IMR-90 (cell line): ENCODE data around the gene ZFP36. TPM values are rescaled to one million over a fixed set of nuclear protein-coding genes. Genes with fewer than 3 reads are reported as not detected.

Source experiments
- ATAC-seq: fragments of 200-7000 bp; cut with Tn5 transposase; 2 replicates; pipeline ENCODE4 v1.9.1; 2020; ENCODE audit warnings: low read depth, mild to moderate bottlenecking, moderate library complexity
- BruUV-seq: library from RNA; stranded (reverse); fragments of 400-500 nt; replicated peaks from 2 replicates; lab custom pipeline; 2021; lab: Mats Ljungman, UMichigan
- CTCF ChIA-PET: fragments of 300-600 bp; formaldehyde crosslinking; extraction: SDS; loops from one replicate; lab custom pipeline; 2021; ENCODE audit warnings: antibody characterized with exemption; lab: Yijun Ruan, JAX
- POLR2A ChIA-PET: fragments of 300-600 bp; sonication (Branson Sonifier 250); formaldehyde crosslinking; loops from one replicate; lab custom pipeline; 2022; ENCODE audit warnings: antibody characterized with exemption; ENCODE audit not compliant: unreplicated experiment; lab: Charles Lee
- DNase-seq: peaks from one replicate; pipeline ENCODE4 v3.0.0; 2013
- H2AFZ ChIP-seq: replicated peaks from 2 replicates; pipeline ENCODE3; 2013; ENCODE audit warnings: low read length, mild to moderate bottlenecking; ENCODE audit not compliant: poor library complexity
- H2AK5ac ChIP-seq: 2 replicates; pipeline ENCODE4 v1.6.1; 2013; ENCODE audit warnings: low read depth, low read length, inconsistent platforms
- H2AK9ac ChIP-seq: replicated peaks from 2 replicates; pipeline ENCODE3; 2013; ENCODE audit warnings: mild to moderate bottlenecking, low read depth, low read length, moderate library complexity; ENCODE audit not compliant: poor library complexity
- H2BK120ac ChIP-seq: 2 replicates; pipeline ENCODE4 v1.6.1; 2013; ENCODE audit warnings: low read depth, low read length, inconsistent platforms
- H2BK15ac ChIP-seq: 3 replicates; pipeline ENCODE4 v1.6.1; 2013; ENCODE audit warnings: low read depth, low read length, inconsistent platforms
- H2BK20ac ChIP-seq: 2 replicates; pipeline ENCODE4 v1.6.1; 2013; ENCODE audit warnings: low read depth, mild to moderate bottlenecking, inconsistent platforms, low read length, moderate library complexity
- H2BK5ac ChIP-seq: 2 replicates; pipeline ENCODE4 v1.6.1; 2013; ENCODE audit warnings: mild to moderate bottlenecking, low read depth, low read length, inconsistent platforms; ENCODE audit not compliant: poor library complexity, severe bottlenecking
- H3K14ac ChIP-seq: replicated peaks from 2 replicates; pipeline ENCODE4 v1.6.1; 2013; ENCODE audit warnings: low read depth, low read length, inconsistent platforms
- H3K18ac ChIP-seq: 2 replicates; pipeline ENCODE4 v1.6.1; 2013; ENCODE audit warnings: low read depth, low read length, control low read depth
- H3K23ac ChIP-seq: 2 replicates; pipeline ENCODE4 v1.6.1; 2013; ENCODE audit warnings: low read depth, low read length, inconsistent platforms
- H3K27ac ChIP-seq: 2 replicates; pipeline ENCODE4 v1.5.1; 2013; ENCODE audit warnings: mild to moderate bottlenecking, control low read depth, low read length; ENCODE audit not compliant: insufficient read depth
- H3K27me3 ChIP-seq: 2 replicates; pipeline ENCODE4 v1.6.1; 2013; ENCODE audit warnings: low read length; ENCODE audit not compliant: control insufficient read depth, insufficient read depth
- H3K36me3 ChIP-seq: 2 replicates; pipeline ENCODE4 v1.6.1; 2013; ENCODE audit warnings: low read length, mixed read lengths; ENCODE audit not compliant: control insufficient read depth, insufficient read depth
- H3K4ac ChIP-seq: 2 replicates; pipeline ENCODE4 v1.6.1; 2013; ENCODE audit warnings: low read depth, low read length, inconsistent platforms
- H3K4me1 ChIP-seq: 2 replicates; pipeline ENCODE4 v1.6.1; 2013; ENCODE audit warnings: low read length, mixed read lengths; ENCODE audit not compliant: control insufficient read depth, insufficient read depth
- H3K4me2 ChIP-seq: 2 replicates; pipeline ENCODE4 v1.6.1; 2013; ENCODE audit warnings: low read depth, mild to moderate bottlenecking, control low read depth, low read length, moderate library complexity
- H3K4me3 ChIP-seq: 2 replicates; pipeline ENCODE4 v1.5.1; 2013; ENCODE audit warnings: low read depth, mild to moderate bottlenecking, control low read depth, low read length, moderate library complexity; ENCODE audit not compliant: insufficient read depth
- H3K56ac ChIP-seq: 2 replicates; pipeline ENCODE4 v1.6.1; 2013; ENCODE audit warnings: low read length, inconsistent platforms; ENCODE audit not compliant: insufficient read depth; ENCODE audit errors: extremely low read depth
- H3K79me1 ChIP-seq, 2 experiments: 2 replicates each; pipeline ENCODE4 v1.6.1; 2013; ENCODE audit warnings: low read length in 2 of 2, inconsistent platforms in 1 of 2, low read depth in 1 of 2
- H3K9ac ChIP-seq: 2 replicates; pipeline ENCODE4 v1.6.1; 2013; ENCODE audit warnings: low read depth, low read length, control low read depth
- H3K9me1 ChIP-seq: 2 replicates; pipeline ENCODE4 v1.6.1; 2013; ENCODE audit warnings: low read length, inconsistent platforms; ENCODE audit not compliant: insufficient read depth
- H3K9me3 ChIP-seq: 2 replicates; pipeline ENCODE4 v1.6.1; 2013; ENCODE audit warnings: low read length; ENCODE audit not compliant: control insufficient read depth, insufficient read depth
- H4K20me1 ChIP-seq: 2 replicates; pipeline ENCODE4 v1.6.1; 2013; ENCODE audit warnings: low read length, inconsistent platforms; ENCODE audit not compliant: insufficient read depth
- H4K5ac ChIP-seq: 2 replicates; pipeline ENCODE4 v1.6.1; 2013; ENCODE audit warnings: mild to moderate bottlenecking, low read depth, low read length, control low read depth
- H4K8ac ChIP-seq, 2 experiments: 2 replicates each; pipeline ENCODE4 v1.6.1; 2013; ENCODE audit warnings: low read depth in 2 of 2, low read length in 2 of 2, control low read depth in 1 of 2, inconsistent platforms in 1 of 2
- H4K91ac ChIP-seq: 2 replicates; pipeline ENCODE4 v1.6.1; 2013; ENCODE audit warnings: low read depth, low read length, inconsistent platforms; ENCODE audit not compliant: insufficient read depth
- BHLHE40 ChIP-seq: fragments of 150-350 bp; IDR thresholded peaks from 2 replicates; pipeline ENCODE4 v1.6.1; 2016; ENCODE audit warnings: mild to moderate bottlenecking, low read depth, low read length
- CHD1 ChIP-seq: IDR thresholded peaks from 2 replicates; pipeline ENCODE4 v1.6.1; 2012; ENCODE audit warnings: low read depth, low read length, improper control_type of control experiment
- ELK1 ChIP-seq: fragments of 150-350 bp; IDR thresholded peaks from 2 replicates; pipeline ENCODE4 v1.6.1; 2016; ENCODE audit warnings: low read depth, mild to moderate bottlenecking, low read length, moderate library complexity, borderline replicate concordance
- RCOR1 ChIP-seq: IDR thresholded peaks from 2 replicates; pipeline ENCODE4 v1.6.1; 2012; ENCODE audit warnings: mild to moderate bottlenecking, low read length, improper control_type of control experiment; ENCODE audit not compliant: insufficient replicate concordance
- WGBS, 2 experiments: methylation state at CpG; one replicate each; pipeline versions ENCODE4 v1.1.5 to v1.1.7; 2013; ENCODE audit warnings: missing lambda C conversion rate in 2 of 2; ENCODE audit not compliant: insufficient read length in 1 of 2; ENCODE audit errors: extremely low coverage in 2 of 2; 5-methylcytosine and 5-hydroxymethylcytosine counted together
- dilution Hi-C: fragments of 300-500 bp; cut with HindIII; formaldehyde crosslinking; loops from one replicate; pipeline ENCODE4 v1.14.3; 2018; ENCODE audit warnings: low sequenced_read_pairs; ENCODE audit not compliant: unreplicated experiment
- in situ Hi-C: fragments of 300-500 bp; cut with MboI; formaldehyde crosslinking; loops from 3 replicates; pipeline ENCODE4 v1.14.3; 2019; ENCODE audit warnings: low sequenced_read_pairs, inconsistent platforms, mixed read lengths
- intact Hi-C: fragments of 100-400 bp; cut with micrococcal nuclease; formaldehyde crosslinking; loops from 2 replicates; pipeline ENCODE4 v1.10.0; 2022
- polyA plus RNA-seq, 3 experiments: library from polyadenylated mRNA; depleted of rRNA; stranded (reverse); fragments of >200 nt; gene quantifications; 2 replicates each; pipeline ENCODE4 v1.2.3, GENCODE V29; 2012; ENCODE audit warnings: low replicate concordance in 1 of 3
- total RNA-seq: library from RNA; depleted of rRNA; stranded (reverse); fragments of >200 nt; gene quantifications from 2 replicates; pipeline ENCODE4 v1.2.3, GENCODE V29; 2012
- TF ChIP-seq, protein P1 (sequence below): conservative IDR thresholded peaks from 2 replicates; pipeline ENCODE4 v1.5.1; 2012; ENCODE audit warnings: mild to moderate bottlenecking, low read depth, low read length, improper control_type of control experiment

The ZFP36 gene
- total and polyA plus RNA-seq, 2 of the 4 experiments (the other 2 are of a cell fraction) = 1.4 to 45.0 TPM

DNA sequence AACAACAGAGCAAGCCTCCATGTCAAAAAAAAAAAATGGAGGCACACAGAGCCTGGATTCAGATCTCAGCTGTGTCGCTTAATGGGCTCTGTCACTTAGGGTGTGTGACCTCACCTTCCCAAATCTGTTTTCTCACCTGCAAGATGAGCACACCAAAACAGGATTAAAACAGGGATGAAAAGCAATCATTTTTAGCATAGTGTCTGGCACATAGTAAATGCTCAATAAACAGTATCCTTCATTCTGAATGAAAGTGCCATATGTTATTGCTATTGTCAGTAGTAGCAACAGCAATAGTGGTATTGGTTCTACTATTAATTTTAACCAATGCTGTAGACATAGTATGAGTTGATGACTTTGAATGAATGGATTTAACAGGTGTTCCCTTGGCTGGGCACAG, 41.1 kb upstream of the ZFP36 start:
- Histone ChIP-seq H3K9me1 (peaks cover 22% of the 10 kb centered on the region), H3K14ac (no peak overlapping the region), H3K4ac (no peak overlapping the region), H3K36me3 (peaks cover 28% of the 10 kb centered on the region), H4K91ac (no peak overlapping the region), H2BK20ac (no peak overlapping the region), H4K5ac (no peak overlapping the region), H3K9me3 (no peaks in the 10 kb centered on the region), H2BK120ac (no peak overlapping the region), H3K4me3 (no peak overlapping the region), H3K27ac (no peak overlapping the region), H3K27me3 (no peaks in the 10 kb centered on the region), H3K56ac (no peak overlapping the region), H2AK5ac (no peak overlapping the region), H2AFZ (no peak overlapping the region), H4K8ac (no peak overlapping the region), H3K9ac (no peak overlapping the region), H3K23ac (no peak overlapping the region), H2AK9ac (no peak overlapping the region), H2BK15ac (no peak overlapping the region), H3K79me1 (peaks cover 21 to 66% of the 10 kb centered on the region in 2 experiments), H4K20me1 (peaks cover 15% of the 10 kb centered on the region; the same call in 1 of the 2 replicates), H3K4me1 (peaks cover 25% of the 10 kb centered on the region), H3K18ac (no peak overlapping the region), H3K4me2 (no peak overlapping the region), H2BK5ac (no peak overlapping the region)
- ChIA-PET CTCF (no interaction called here), POLR2A (no interaction called here)
- dilution Hi-C loops = no loop called here
- DNase-seq = no peak
- no peak for ATAC-seq
- intact Hi-C loops = no loop called here
- BruUV-seq = no TSS peak
- WGBS, 2 experiments = no CpG with 5 or more reads among the region's 1 CpG
- TF ChIP-seq, protein P1, sequence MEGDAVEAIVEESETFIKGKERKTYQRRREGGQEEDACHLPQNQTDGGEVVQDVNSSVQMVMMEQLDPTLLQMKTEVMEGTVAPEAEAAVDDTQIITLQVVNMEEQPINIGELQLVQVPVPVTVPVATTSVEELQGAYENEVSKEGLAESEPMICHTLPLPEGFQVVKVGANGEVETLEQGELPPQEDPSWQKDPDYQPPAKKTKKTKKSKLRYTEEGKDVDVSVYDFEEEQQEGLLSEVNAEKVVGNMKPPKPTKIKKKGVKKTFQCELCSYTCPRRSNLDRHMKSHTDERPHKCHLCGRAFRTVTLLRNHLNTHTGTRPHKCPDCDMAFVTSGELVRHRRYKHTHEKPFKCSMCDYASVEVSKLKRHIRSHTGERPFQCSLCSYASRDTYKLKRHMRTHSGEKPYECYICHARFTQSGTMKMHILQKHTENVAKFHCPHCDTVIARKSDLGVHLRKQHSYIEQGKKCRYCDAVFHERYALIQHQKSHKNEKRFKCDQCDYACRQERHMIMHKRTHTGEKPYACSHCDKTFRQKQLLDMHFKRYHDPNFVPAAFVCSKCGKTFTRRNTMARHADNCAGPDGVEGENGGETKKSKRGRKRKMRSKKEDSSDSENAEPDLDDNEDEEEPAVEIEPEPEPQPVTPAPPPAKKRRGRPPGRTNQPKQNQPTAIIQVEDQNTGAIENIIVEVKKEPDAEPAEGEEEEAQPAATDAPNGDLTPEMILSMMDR = no peak
- TF ChIP-seq ELK1 (no peak), CHD1 (no peak), BHLHE40 (no peak), RCOR1 (no peak)
- in situ Hi-C loops = no loop called here
